ENCODE data around the gene HSF2BP.

HSF2BP gene

DNA sequence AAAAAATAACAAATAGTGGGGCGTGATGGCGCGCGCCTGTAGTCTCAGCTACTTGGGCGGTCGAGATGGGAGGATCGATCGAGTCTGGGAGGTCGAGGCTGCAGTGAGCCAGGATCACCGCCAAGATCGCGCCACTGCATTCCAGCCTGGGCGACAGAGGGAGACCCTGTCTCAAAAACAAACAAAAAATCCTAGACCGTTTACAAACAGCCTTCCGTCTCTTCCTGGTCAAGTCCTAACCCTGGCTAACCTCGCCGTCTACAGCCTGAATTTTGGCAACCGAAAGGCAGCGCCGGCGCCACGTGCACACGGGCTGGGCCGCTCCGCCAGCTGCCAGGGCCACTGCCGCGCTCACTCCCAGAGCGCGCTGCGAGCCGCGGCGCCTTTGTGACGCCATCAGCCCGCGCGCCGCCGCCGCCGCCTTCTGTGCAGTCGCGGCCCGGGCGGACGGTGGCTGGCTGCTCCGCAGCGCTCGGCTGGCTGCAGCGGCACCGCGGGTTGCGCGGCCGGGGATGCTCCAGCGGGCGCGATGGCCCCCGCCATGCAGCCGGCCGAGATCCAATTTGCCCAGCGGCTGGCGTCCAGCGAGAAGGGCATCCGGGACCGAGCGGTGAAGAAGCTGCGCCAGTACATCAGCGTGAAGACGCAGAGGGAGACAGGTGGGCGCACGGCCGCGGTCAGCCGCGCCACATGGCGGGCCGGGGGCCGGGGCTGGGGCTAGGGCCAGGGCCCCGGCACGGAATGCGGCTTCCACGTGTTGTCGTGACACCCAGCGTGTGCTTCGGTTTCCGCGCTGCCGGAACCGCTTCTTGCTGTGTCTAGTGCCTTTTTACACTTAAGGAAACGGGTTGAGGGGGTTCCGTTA lies at the start of gene HSF2BP, which contains the start of gene RRP1B:
Gene HSF2BP, minus strand, starts transcription at position 353 of the 865 bp plus-strand sequence. CDS start 1,392 bp downstream, outside the sequence.
Gene RRP1B, plus strand, starts transcription at position 425 of the 865 bp plus-strand sequence. Its CDS starts 105 bp downstream, at position 530.
- DNase-seq (ENCODE audit: extremely low read depth, low read depth): peak; percentile 44
- peak within 1 kb of the TSS; percentile 69 for H3K4me3 ChIP-seq (replicated peaks; ENCODE audit: low read depth, low read length)
- TF ChIP-seq, protein P1, sequence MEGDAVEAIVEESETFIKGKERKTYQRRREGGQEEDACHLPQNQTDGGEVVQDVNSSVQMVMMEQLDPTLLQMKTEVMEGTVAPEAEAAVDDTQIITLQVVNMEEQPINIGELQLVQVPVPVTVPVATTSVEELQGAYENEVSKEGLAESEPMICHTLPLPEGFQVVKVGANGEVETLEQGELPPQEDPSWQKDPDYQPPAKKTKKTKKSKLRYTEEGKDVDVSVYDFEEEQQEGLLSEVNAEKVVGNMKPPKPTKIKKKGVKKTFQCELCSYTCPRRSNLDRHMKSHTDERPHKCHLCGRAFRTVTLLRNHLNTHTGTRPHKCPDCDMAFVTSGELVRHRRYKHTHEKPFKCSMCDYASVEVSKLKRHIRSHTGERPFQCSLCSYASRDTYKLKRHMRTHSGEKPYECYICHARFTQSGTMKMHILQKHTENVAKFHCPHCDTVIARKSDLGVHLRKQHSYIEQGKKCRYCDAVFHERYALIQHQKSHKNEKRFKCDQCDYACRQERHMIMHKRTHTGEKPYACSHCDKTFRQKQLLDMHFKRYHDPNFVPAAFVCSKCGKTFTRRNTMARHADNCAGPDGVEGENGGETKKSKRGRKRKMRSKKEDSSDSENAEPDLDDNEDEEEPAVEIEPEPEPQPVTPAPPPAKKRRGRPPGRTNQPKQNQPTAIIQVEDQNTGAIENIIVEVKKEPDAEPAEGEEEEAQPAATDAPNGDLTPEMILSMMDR (IDR thresholded peaks at IDR 0.05; ENCODE audit: low read depth, low read length, missing control alignments): no peak

DNA sequence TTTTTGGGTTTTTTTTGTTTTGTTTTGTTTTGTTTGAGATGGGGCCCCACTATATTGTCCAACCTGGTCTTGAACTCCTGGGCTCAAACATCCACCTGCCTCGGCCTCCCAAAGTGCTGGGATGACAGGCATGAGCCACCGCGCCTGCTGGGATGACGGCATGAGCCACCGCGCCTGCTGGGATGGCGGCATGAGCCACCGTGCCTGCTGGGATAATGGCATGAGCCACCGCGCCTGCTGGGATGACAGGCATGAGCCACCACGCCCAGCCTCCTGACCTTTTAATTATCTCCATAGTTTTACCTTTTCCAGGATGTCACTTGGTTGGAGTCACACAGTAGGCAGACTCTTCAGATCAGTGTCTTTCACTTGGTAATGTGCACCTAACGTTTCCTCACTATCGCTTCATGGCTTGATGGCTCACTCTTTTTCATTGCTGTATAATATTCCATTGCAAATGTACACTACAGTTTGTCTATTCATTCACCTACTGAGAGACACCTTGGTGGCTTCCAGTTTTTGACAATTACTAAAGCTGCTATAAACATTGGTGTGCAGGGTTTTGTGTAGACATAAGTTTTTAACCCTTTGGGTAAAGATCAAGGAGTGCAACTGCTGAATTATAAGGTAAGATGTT lies 49.6 kb upstream of the HSF2BP start:
- DNase-seq (ENCODE audit: extremely low read depth, low read depth): no peak
- no peak overlapping the region for H3K4me3 ChIP-seq (replicated peaks; ENCODE audit: low read depth, low read length)
- TF ChIP-seq, protein P1 (IDR thresholded peaks at IDR 0.05; ENCODE audit: low read depth, low read length, missing control alignments): no peak

DNA sequence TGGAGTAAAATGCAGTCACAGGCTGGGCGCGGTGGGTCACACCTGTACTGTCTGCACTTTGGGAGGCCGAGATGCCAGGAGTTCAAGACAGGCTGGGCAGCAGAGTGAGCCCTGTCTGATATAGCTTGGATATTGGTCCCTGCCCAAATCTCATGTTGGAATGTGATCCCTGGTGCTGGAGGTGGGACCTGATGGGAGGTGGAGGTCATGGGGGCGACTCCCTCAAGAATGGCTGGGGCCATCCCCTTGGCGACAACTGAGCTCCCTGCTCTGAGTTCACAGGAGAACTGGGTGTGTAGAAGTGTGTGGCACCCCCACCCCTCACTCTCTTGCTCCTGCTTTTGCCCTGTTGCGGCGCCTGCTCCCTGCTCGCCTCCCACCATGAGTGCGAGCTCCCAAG lies 48.2 kb upstream of the HSF2BP start:
- H3K4me3 ChIP-seq (replicated peaks; ENCODE audit: low read depth, low read length): no peak overlapping the region
- no peak for DNase-seq (ENCODE audit: extremely low read depth, low read depth)
- TF ChIP-seq, protein P1 (IDR thresholded peaks at IDR 0.05; ENCODE audit: low read depth, low read length, missing control alignments): no peak

DNA sequence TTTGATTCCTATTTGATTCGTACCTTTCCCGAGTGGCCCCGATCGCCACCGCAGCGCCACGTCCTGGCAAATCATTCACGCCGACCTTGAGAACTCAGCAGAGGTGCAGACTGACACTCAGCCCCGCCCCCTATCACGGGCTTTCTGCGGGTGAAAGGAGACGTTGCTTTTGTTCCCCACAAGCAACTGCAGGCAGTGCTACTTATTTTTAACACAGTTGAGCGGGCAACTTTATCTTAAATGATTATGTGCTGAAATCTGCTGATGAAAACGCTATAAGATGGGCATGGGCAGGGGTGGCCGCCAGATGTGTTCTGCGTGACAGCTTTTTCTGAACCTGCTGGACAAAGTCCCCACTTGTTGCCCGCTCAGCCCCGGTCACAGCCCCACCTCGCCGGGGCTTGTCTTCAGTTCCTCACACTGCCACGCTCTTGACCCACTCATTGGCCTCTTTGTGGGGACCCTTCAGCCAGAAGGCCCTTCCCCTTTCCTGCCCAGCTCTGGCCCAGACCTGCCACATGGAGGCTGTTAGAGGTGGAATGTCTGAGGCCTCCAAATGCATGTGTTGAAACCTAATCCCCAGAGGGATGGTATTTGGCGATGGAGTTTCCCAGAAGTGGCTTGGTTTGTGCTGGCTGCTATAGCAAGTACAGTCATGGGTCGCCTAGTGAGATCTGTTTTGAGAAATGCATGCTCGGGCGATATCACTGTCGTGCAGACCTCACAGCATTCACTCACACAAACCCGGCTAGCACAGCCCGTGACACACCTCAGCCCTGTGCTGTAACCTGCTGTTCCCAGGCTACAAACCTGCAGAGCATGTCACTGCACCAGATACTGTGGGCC lies 44.0 kb upstream of the HSF2BP start:
- DNase-seq (ENCODE audit: extremely low read depth, low read depth): peak; percentile 56
- H3K4me3 ChIP-seq (replicated peaks; ENCODE audit: low read depth, low read length): no peak overlapping the region
- TF ChIP-seq, protein P1 (IDR thresholded peaks at IDR 0.05; ENCODE audit: low read depth, low read length, missing control alignments): no peak

DNA sequence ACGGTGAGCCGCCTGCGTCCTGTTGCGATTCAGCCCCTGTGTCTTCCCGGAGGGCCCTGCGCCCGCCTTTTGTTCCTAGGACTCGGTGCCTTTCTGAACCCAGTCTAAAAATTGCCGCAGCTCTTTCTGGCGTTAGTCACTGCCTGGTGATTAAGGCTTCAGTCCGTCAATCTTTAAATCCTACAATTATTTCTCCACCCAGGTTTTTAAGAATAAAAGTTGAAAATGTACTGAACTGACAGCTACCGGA lies 43.4 kb upstream of the HSF2BP start:
- DNase-seq (ENCODE audit: extremely low read depth, low read depth): no peak
- TF ChIP-seq, protein P1 (IDR thresholded peaks at IDR 0.05; ENCODE audit: low read depth, low read length, missing control alignments): no peak
- no peak overlapping the region for H3K4me3 ChIP-seq (replicated peaks; ENCODE audit: low read depth, low read length)

DNA sequence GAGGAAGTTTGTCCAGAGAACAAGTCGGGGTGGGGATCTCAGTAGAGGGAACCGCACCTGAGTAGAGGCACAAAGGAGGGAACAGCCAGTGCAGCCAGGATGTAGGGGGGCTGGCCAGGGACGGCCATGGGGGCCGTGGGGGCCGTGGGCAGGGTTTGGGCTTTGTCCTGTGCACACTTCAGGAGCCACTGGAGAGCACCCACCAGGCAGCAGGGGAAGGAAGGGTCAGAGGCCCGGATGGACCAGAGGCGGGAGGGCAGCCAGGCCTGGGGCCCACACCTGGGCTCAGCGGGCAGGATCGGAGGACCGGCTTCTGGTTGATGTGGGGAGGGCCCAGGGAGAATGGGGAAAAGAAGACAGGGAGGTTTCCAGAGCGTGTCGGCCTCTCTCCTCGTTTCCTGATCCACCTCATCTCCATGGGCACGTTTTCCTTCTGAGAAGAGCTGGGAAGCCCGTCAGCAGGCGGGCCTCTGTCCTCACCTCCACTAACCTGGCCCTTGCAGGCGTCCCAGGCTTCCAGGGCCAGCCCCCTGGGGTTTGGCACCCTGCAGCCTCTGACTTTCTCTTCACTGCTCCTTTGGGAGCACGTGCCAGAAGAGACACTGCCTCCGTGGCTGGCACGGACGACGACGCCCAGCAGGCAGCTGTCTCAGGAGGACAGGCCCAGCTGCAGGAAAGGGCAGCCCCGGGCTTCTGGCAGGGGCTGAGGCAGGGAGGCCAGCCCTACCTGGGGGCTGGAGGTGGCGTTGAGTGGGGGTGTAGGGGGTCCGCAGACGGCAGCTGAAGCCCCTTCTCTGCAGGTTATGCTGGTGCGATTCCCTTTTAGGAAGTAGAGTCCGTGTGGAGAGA lies 42.9 kb upstream of the HSF2BP start:
- TF ChIP-seq, protein P1 (IDR thresholded peaks at IDR 0.05; ENCODE audit: low read depth, low read length, missing control alignments): no peak
- H3K4me3 ChIP-seq (replicated peaks; ENCODE audit: low read depth, low read length): no peak overlapping the region
- no peak for DNase-seq (ENCODE audit: extremely low read depth, low read depth)

Data from HFF-Myc (cell line).